IMR-90 (cell line): Measurements from ENCODE around the gene CDC42BPA. TPM values are rescaled to one million over a fixed set of nuclear protein-coding genes. Genes with fewer than 3 reads are reported as not detected.

ENCODE experiments used
- ATAC-seq: fragments of 200-7000 bp; cut with Tn5 transposase; 2 replicates; pipeline ENCODE4 v1.9.1; 2020; ENCODE audit warnings: low read depth, mild to moderate bottlenecking, moderate library complexity
- BruUV-seq: library from RNA; stranded (reverse); fragments of 400-500 nt; replicated peaks from 2 replicates; lab custom pipeline; 2021; lab: Mats Ljungman, UMichigan
- CTCF ChIA-PET: fragments of 300-600 bp; formaldehyde crosslinking; extraction: SDS; loops from one replicate; lab custom pipeline; 2021; ENCODE audit warnings: antibody characterized with exemption; lab: Yijun Ruan, JAX
- POLR2A ChIA-PET: fragments of 300-600 bp; sonication (Branson Sonifier 250); formaldehyde crosslinking; loops from one replicate; lab custom pipeline; 2022; ENCODE audit warnings: antibody characterized with exemption; ENCODE audit not compliant: unreplicated experiment; lab: Charles Lee
- DNase-seq: peaks from one replicate; pipeline ENCODE4 v3.0.0; 2013
- H2AFZ ChIP-seq: replicated peaks from 2 replicates; pipeline ENCODE3; 2013; ENCODE audit warnings: low read length, mild to moderate bottlenecking; ENCODE audit not compliant: poor library complexity
- H2AK5ac ChIP-seq: 2 replicates; pipeline ENCODE4 v1.6.1; 2013; ENCODE audit warnings: low read depth, low read length, inconsistent platforms
- H2AK9ac ChIP-seq: replicated peaks from 2 replicates; pipeline ENCODE3; 2013; ENCODE audit warnings: mild to moderate bottlenecking, low read depth, low read length, moderate library complexity; ENCODE audit not compliant: poor library complexity
- H2BK120ac ChIP-seq: 2 replicates; pipeline ENCODE4 v1.6.1; 2013; ENCODE audit warnings: low read depth, low read length, inconsistent platforms
- H2BK15ac ChIP-seq: 3 replicates; pipeline ENCODE4 v1.6.1; 2013; ENCODE audit warnings: low read depth, low read length, inconsistent platforms
- H2BK20ac ChIP-seq: 2 replicates; pipeline ENCODE4 v1.6.1; 2013; ENCODE audit warnings: low read depth, mild to moderate bottlenecking, inconsistent platforms, low read length, moderate library complexity
- H2BK5ac ChIP-seq: 2 replicates; pipeline ENCODE4 v1.6.1; 2013; ENCODE audit warnings: mild to moderate bottlenecking, low read depth, low read length, inconsistent platforms; ENCODE audit not compliant: poor library complexity, severe bottlenecking
- H3K14ac ChIP-seq: replicated peaks from 2 replicates; pipeline ENCODE4 v1.6.1; 2013; ENCODE audit warnings: low read depth, low read length, inconsistent platforms
- H3K18ac ChIP-seq: 2 replicates; pipeline ENCODE4 v1.6.1; 2013; ENCODE audit warnings: low read depth, low read length, control low read depth
- H3K23ac ChIP-seq: 2 replicates; pipeline ENCODE4 v1.6.1; 2013; ENCODE audit warnings: low read depth, low read length, inconsistent platforms
- H3K27ac ChIP-seq: 2 replicates; pipeline ENCODE4 v1.5.1; 2013; ENCODE audit warnings: mild to moderate bottlenecking, control low read depth, low read length; ENCODE audit not compliant: insufficient read depth
- H3K27me3 ChIP-seq: 2 replicates; pipeline ENCODE4 v1.6.1; 2013; ENCODE audit warnings: low read length; ENCODE audit not compliant: control insufficient read depth, insufficient read depth
- H3K36me3 ChIP-seq: 2 replicates; pipeline ENCODE4 v1.6.1; 2013; ENCODE audit warnings: low read length, mixed read lengths; ENCODE audit not compliant: control insufficient read depth, insufficient read depth
- H3K4ac ChIP-seq: 2 replicates; pipeline ENCODE4 v1.6.1; 2013; ENCODE audit warnings: low read depth, low read length, inconsistent platforms
- H3K4me1 ChIP-seq: 2 replicates; pipeline ENCODE4 v1.6.1; 2013; ENCODE audit warnings: low read length, mixed read lengths; ENCODE audit not compliant: control insufficient read depth, insufficient read depth
- H3K4me2 ChIP-seq: 2 replicates; pipeline ENCODE4 v1.6.1; 2013; ENCODE audit warnings: low read depth, mild to moderate bottlenecking, control low read depth, low read length, moderate library complexity
- H3K4me3 ChIP-seq: 2 replicates; pipeline ENCODE4 v1.5.1; 2013; ENCODE audit warnings: low read depth, mild to moderate bottlenecking, control low read depth, low read length, moderate library complexity; ENCODE audit not compliant: insufficient read depth
- H3K56ac ChIP-seq: 2 replicates; pipeline ENCODE4 v1.6.1; 2013; ENCODE audit warnings: low read length, inconsistent platforms; ENCODE audit not compliant: insufficient read depth; ENCODE audit errors: extremely low read depth
- H3K79me1 ChIP-seq, 2 experiments: 2 replicates each; pipeline ENCODE4 v1.6.1; 2013; ENCODE audit warnings: low read length in 2 of 2, inconsistent platforms in 1 of 2, low read depth in 1 of 2
- H3K9ac ChIP-seq: 2 replicates; pipeline ENCODE4 v1.6.1; 2013; ENCODE audit warnings: low read depth, low read length, control low read depth
- H3K9me1 ChIP-seq: 2 replicates; pipeline ENCODE4 v1.6.1; 2013; ENCODE audit warnings: low read length, inconsistent platforms; ENCODE audit not compliant: insufficient read depth
- H3K9me3 ChIP-seq: 2 replicates; pipeline ENCODE4 v1.6.1; 2013; ENCODE audit warnings: low read length; ENCODE audit not compliant: control insufficient read depth, insufficient read depth
- H4K20me1 ChIP-seq: 2 replicates; pipeline ENCODE4 v1.6.1; 2013; ENCODE audit warnings: low read length, inconsistent platforms; ENCODE audit not compliant: insufficient read depth
- H4K5ac ChIP-seq: 2 replicates; pipeline ENCODE4 v1.6.1; 2013; ENCODE audit warnings: mild to moderate bottlenecking, low read depth, low read length, control low read depth
- H4K8ac ChIP-seq, 2 experiments: 2 replicates each; pipeline ENCODE4 v1.6.1; 2013; ENCODE audit warnings: low read depth in 2 of 2, low read length in 2 of 2, control low read depth in 1 of 2, inconsistent platforms in 1 of 2
- H4K91ac ChIP-seq: 2 replicates; pipeline ENCODE4 v1.6.1; 2013; ENCODE audit warnings: low read depth, low read length, inconsistent platforms; ENCODE audit not compliant: insufficient read depth
- BHLHE40 ChIP-seq: fragments of 150-350 bp; IDR thresholded peaks from 2 replicates; pipeline ENCODE4 v1.6.1; 2016; ENCODE audit warnings: mild to moderate bottlenecking, low read depth, low read length
- CEBPB ChIP-seq: IDR thresholded peaks from 2 replicates; pipeline ENCODE4 v1.6.1; 2012; ENCODE audit warnings: low read depth, low read length, improper control_type of control experiment
- CHD1 ChIP-seq: IDR thresholded peaks from 2 replicates; pipeline ENCODE4 v1.6.1; 2012; ENCODE audit warnings: low read depth, low read length, improper control_type of control experiment
- FOS ChIP-seq: fragments of 150-350 bp; IDR thresholded peaks from 2 replicates; pipeline ENCODE4 v1.6.1; 2016; ENCODE audit warnings: low read depth, low read length
- MAFK ChIP-seq: IDR thresholded peaks from 2 replicates; pipeline ENCODE4 v1.6.1; 2012; ENCODE audit warnings: low read depth, low read length, improper control_type of control experiment
- MAZ ChIP-seq: IDR thresholded peaks from 2 replicates; pipeline ENCODE4 v1.6.1; 2012; ENCODE audit warnings: low read depth, mild to moderate bottlenecking, low read length, improper control_type of control experiment, moderate library complexity, borderline replicate concordance
- MXI1 ChIP-seq: IDR thresholded peaks from 2 replicates; pipeline ENCODE4 v1.6.1; 2012; ENCODE audit warnings: low read depth, mild to moderate bottlenecking, low read length, moderate library complexity, borderline replicate concordance
- NFE2L2 ChIP-seq: fragments of 150-350 bp; IDR thresholded peaks from 2 replicates; pipeline ENCODE4 v1.6.1; 2016; ENCODE audit warnings: low read depth, mild to moderate bottlenecking, low read length
- POLR2A ChIP-seq: IDR thresholded peaks from 2 replicates; pipeline ENCODE4 v1.6.1; 2012; ENCODE audit warnings: mild to moderate bottlenecking, low read depth, low read length
- RAD21 ChIP-seq: IDR thresholded peaks from 2 replicates; pipeline ENCODE4 v1.6.1; 2012; ENCODE audit warnings: low read length, improper control_type of control experiment
- RFX5 ChIP-seq: IDR thresholded peaks from 2 replicates; pipeline ENCODE4 v1.8.0; 2012; ENCODE audit warnings: low read depth, mild to moderate bottlenecking, low read length, moderate library complexity
- SMC3 ChIP-seq: fragments of 150-350 bp; IDR thresholded peaks from 2 replicates; pipeline ENCODE4 v1.6.1; 2016; ENCODE audit warnings: low read depth, mild to moderate bottlenecking, antibody characterized with exemption, low read length, moderate library complexity
- WGBS, 2 experiments: methylation state at CpG; one replicate each; pipeline versions ENCODE4 v1.1.5 to v1.1.7; 2013; ENCODE audit warnings: missing lambda C conversion rate in 2 of 2; ENCODE audit not compliant: insufficient read length in 1 of 2; ENCODE audit errors: extremely low coverage in 2 of 2; 5-methylcytosine and 5-hydroxymethylcytosine counted together
- dilution Hi-C: fragments of 300-500 bp; cut with HindIII; formaldehyde crosslinking; loops from one replicate; pipeline ENCODE4 v1.14.3; 2018; ENCODE audit warnings: low sequenced_read_pairs; ENCODE audit not compliant: unreplicated experiment
- in situ Hi-C: fragments of 300-500 bp; cut with MboI; formaldehyde crosslinking; loops from 3 replicates; pipeline ENCODE4 v1.14.3; 2019; ENCODE audit warnings: low sequenced_read_pairs, inconsistent platforms, mixed read lengths
- intact Hi-C: fragments of 100-400 bp; cut with micrococcal nuclease; formaldehyde crosslinking; loops from 2 replicates; pipeline ENCODE4 v1.10.0; 2022
- polyA plus RNA-seq, 3 experiments: library from polyadenylated mRNA; depleted of rRNA; stranded (reverse); fragments of >200 nt; gene quantifications; 2 replicates each; pipeline ENCODE4 v1.2.3, GENCODE V29; 2012; ENCODE audit warnings: low replicate concordance in 1 of 3
- total RNA-seq: library from RNA; depleted of rRNA; stranded (reverse); fragments of >200 nt; gene quantifications from 2 replicates; pipeline ENCODE4 v1.2.3, GENCODE V29; 2012
- TF ChIP-seq, protein P1 (sequence below): fragments of 150-350 bp; IDR thresholded peaks from 2 replicates; pipeline ENCODE4 v1.6.1; 2017; ENCODE audit warnings: mild to moderate bottlenecking, antibody characterized with exemption, low read length, low read depth
- TF ChIP-seq, protein P2 (sequence below): fragments of 150-350 bp; IDR thresholded peaks from 2 replicates; pipeline ENCODE4 v1.6.1; 2016; ENCODE audit warnings: low read depth, mild to moderate bottlenecking, low read length, moderate library complexity, borderline replicate concordance
- TF ChIP-seq, protein P3 (sequence below): conservative IDR thresholded peaks from 2 replicates; pipeline ENCODE4 v1.5.1; 2012; ENCODE audit warnings: mild to moderate bottlenecking, low read depth, low read length, improper control_type of control experiment

The CDC42BPA gene
- total and polyA plus RNA-seq, 2 of the 4 experiments (the other 2 are of a cell fraction), result 9.4 to 27.8 TPM

DNA sequence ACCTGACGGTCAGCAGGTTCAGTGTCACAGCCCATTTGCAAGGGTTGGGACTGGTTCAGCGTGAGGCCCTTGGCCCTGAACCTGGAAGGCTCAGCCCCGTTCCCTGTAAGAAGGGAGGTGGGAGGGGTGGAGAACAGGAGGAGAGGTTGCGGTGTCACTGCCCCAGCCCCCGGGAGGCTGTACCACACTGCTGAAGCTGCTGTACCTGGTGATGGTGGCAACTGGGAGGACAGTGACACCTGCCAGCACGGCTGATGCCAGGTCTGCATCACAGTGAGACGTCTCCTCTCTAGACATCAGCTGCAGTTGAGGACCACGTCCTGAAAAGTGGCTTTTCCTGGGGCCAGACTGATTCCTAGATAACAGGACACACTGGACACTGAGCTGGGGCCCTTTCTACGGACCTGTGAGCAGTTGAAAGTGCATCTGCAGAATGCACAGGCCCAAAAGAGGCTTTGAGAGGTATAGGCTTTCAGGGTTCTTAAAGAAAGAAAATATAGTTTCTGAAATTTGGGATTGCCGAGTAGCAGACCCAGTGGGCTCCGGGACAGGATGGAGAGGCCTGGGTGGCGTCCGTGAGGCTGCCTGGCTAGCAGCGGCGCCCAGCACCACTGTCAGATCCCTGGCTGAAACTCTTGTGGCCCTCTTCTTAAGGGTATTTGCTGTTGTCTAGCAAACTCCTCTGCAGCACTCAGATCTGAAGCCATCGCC, 330.5 kb downstream of the CDC42BPA start:
- Histone ChIP-seq H3K27me3 (no peaks in the 10 kb centered on the region), H3K4me1 (no peaks in the 10 kb centered on the region; the same call in 1 of the 2 replicates), H3K9ac (no peak overlapping the region), H3K18ac (no peak overlapping the region), H4K5ac (no peak overlapping the region), H3K4me3 (no peak overlapping the region), H3K9me1 (no peaks in the 10 kb centered on the region), H3K23ac (no peak overlapping the region), H4K8ac (no peak overlapping the region), H4K91ac (no peak overlapping the region), H2AK9ac (no peak overlapping the region), H3K4ac (no peak overlapping the region), H2AK5ac (no peak overlapping the region), H2BK5ac (no peak overlapping the region), H3K27ac (no peak overlapping the region), H3K56ac (no peak overlapping the region), H3K4me2 (no peak overlapping the region), H3K79me1 (no peaks in the 10 kb centered on the region), H2AFZ (no peak overlapping the region), H2BK20ac (no peak overlapping the region), H2BK15ac (no peak overlapping the region), H3K14ac (no peak overlapping the region), H4K20me1 (no peaks in the 10 kb centered on the region), H2BK120ac (no peak overlapping the region), H3K9me3 (no peaks in the 10 kb centered on the region), H3K36me3 (peaks cover 12% of the 10 kb centered on the region; the same call in 1 of the 2 replicates)
- ChIA-PET CTCF (no interaction called here), POLR2A (no interaction called here)
- 90% methylated on average over 6 of the region's 16 CpGs; no CpG with 5 or more reads in 1 of the 2 experiments for WGBS, 2 experiments
- DNase-seq, result no peak
- in situ Hi-C loops, result no loop called here
- dilution Hi-C loops, result no loop called here
- no peak for ATAC-seq
- intact Hi-C loops, result loop anchor here (10.0 kb wide), 1 partner anchor 443 kb away; the partner anchor contains the start of gene STUM
- BruUV-seq, result no TSS peak
- no peak for TF ChIP-seq MXI1
- TF ChIP-seq POLR2A, result no peak
- TF ChIP-seq, protein P1, sequence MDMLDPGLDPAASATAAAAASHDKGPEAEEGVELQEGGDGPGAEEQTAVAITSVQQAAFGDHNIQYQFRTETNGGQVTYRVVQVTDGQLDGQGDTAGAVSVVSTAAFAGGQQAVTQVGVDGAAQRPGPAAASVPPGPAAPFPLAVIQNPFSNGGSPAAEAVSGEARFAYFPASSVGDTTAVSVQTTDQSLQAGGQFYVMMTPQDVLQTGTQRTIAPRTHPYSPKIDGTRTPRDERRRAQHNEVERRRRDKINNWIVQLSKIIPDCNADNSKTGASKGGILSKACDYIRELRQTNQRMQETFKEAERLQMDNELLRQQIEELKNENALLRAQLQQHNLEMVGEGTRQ, result no peak
- TF ChIP-seq FOS, result no peak
- TF ChIP-seq, protein P2, sequence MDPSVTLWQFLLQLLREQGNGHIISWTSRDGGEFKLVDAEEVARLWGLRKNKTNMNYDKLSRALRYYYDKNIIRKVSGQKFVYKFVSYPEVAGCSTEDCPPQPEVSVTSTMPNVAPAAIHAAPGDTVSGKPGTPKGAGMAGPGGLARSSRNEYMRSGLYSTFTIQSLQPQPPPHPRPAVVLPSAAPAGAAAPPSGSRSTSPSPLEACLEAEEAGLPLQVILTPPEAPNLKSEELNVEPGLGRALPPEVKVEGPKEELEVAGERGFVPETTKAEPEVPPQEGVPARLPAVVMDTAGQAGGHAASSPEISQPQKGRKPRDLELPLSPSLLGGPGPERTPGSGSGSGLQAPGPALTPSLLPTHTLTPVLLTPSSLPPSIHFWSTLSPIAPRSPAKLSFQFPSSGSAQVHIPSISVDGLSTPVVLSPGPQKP, result no peak
- no peak for TF ChIP-seq CHD1
- no peak for TF ChIP-seq BHLHE40
- TF ChIP-seq RFX5, result no peak
- no peak for TF ChIP-seq CEBPB
- no peak for TF ChIP-seq MAFK
- TF ChIP-seq NFE2L2, result no peak
- no peak for TF ChIP-seq SMC3
- no peak for TF ChIP-seq MAZ
- TF ChIP-seq, protein P3, sequence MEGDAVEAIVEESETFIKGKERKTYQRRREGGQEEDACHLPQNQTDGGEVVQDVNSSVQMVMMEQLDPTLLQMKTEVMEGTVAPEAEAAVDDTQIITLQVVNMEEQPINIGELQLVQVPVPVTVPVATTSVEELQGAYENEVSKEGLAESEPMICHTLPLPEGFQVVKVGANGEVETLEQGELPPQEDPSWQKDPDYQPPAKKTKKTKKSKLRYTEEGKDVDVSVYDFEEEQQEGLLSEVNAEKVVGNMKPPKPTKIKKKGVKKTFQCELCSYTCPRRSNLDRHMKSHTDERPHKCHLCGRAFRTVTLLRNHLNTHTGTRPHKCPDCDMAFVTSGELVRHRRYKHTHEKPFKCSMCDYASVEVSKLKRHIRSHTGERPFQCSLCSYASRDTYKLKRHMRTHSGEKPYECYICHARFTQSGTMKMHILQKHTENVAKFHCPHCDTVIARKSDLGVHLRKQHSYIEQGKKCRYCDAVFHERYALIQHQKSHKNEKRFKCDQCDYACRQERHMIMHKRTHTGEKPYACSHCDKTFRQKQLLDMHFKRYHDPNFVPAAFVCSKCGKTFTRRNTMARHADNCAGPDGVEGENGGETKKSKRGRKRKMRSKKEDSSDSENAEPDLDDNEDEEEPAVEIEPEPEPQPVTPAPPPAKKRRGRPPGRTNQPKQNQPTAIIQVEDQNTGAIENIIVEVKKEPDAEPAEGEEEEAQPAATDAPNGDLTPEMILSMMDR, result no peak
- TF ChIP-seq RAD21, result no peak
